HS-5 (cell line): ENCODE data around the gene ACOT11.
"Not testable (repeated sequence)": the region's sequence is repeated elsewhere in the genome, so short reads cannot be mapped to it uniquely, and the experiment has no call there.

ENCODE experiments used
- DNase-seq: peaks from one replicate; pipeline ENCODE4 v3.0.0-alpha.2; 2012; ENCODE audit warnings: low read depth

Gene ACOT11

GRCh38 chr1:54608566-54609230, 60.7 kb downstream of the ACOT11 start:
- no peak for DNase-seq

DNA sequence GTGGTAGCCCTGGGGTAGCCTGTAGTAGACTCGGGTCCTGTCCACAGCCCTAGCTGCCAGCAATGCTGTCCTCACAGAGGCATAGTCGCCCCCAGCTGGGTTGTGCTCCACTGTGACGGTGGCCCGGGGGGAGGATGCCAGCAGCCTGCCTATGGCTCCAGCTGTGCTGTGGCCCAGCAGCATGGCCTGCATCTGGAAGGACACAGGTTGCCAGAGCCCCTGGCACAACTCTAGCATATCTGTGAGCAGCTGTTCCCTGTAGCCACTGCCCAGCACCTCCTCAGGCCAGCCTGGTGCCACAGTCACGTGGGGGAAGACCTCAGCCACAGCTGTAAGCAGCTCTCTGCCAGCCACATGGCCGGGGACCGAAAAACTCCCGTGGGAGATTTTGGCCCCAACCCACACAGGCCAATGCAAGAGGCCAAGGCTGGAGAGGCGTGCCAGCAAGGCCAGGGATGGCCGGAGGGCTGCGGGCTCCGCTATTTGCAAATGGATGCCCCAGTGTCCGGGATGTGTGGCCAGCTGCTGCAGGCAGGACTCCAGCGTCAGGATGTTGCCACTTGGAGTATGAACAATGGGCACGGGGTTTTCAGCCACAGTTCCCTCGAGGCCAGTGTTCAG, 61.4 kb downstream of the ACOT11 start:
- DNase-seq, result no peak

GRCh38 chr1:54610048-54610447, 62.0 kb downstream of the ACOT11 start:
- no peak for DNase-seq

GRCh38 chr1:54610601-54611580, 62.9 kb downstream of the ACOT11 start:
- DNase-seq, result no peak

DNA sequence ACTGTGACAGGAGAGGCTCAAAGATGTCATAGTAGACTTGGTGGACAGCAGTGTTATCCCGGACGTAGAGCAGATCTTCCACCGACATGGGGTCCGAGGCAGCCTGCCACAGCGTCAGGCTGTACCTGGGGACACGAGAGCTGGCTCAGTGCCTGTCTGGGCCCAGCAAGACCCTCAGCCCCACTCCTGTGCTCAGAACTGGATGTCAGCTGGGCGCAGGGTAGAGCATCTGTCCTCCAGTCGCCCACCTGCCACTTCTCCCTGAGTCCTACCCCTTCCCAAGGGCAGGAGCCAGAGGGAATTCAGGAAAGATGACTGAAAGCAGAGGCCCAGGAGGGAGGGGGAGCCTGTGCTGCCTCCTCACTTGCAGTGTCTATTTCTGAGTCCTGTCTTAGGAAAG, 63.6 kb downstream of the ACOT11 start:
- DNase-seq, result no peak

DNA sequence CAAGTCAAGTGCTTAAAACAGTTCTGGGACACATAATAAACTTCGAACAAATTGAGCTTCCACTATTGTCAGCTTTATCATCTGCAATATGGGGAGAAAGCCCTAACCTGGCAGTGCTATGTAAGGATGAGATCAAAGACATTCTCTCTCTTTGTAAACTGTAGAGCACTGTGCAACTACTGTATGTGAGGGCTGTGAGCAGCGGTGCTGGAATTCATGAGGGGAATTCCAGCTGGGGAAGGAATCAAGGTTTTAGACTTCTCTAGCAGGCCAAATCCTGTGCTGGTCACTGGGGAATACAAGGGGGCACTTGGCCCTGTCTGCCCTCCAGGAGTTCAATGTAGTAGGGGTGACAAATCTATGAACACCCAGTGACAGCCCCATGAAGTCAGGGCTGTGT, 66.0 kb downstream of the ACOT11 start:
- no peak for DNase-seq

GRCh38 chr1:54614563-54614962, 66.5 kb downstream of the ACOT11 start:
- no peak for DNase-seq

GRCh38 chr1:54615531-54616279, 67.7 kb downstream of the ACOT11 start:
- no peak for DNase-seq

GRCh38 chr1:54619749-54620148, 71.7 kb downstream of the ACOT11 start:
- DNase-seq, result no peak

- no peak for DNase-seq
These were observed 75.4 kb downstream of the ACOT11 start, which contains the start of gene FAM151A for GRCh38 chr1:54623216-54624007. FAM151A (minus strand) TSS chr1:54623525; CDS start chr1:54623395, 130 bp downstream.

DNA sequence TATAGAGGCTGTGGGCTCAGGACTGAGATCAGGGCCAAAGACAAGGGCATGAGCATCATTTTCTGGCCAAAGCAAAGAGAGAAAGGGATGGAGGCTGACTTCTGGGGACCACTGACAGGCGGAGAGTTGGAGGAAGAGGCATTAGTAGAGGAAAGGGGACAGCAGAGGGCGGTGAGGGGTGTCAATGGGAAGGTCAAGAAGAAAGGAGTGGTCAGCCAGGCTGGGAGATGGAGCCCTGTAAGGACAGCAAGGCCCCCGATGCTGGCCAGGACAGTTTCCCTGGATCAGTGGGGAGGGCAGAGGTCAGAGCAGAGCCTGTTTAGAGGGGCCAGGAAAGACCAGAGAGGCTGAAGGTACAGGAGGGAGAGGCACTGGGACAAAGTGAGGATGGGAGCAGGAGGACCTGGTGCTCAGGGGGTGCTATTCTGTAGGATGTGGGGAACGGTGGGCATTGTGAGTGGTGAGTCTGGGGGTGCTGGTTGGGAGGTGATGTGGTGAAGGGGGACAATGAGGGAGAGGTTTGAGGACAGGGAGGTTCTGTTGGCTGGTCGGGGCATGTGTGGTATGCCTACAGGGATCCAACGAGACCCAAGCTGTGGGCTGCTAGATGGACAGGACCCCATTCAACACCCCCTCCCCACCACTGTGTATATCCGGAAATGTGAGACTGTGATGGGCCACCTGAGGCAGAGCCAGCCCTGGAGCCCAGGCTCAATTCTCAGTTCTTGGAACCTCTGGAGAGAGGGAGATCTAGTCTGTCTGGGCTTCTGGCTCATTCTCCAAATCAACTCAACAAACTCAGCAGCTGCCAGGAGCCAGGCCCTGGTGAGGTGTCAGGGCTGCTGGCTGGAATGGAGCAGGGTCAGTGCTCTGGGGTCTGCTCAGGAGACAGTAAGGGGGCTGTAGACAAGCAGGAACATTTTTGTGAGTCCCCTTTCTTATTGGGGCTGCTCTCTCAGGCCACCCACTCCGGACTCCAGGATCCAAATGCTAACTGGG, 76.7 kb downstream of the ACOT11 start:
- no peak for DNase-seq

GRCh38 chr1:54627196-54627595, 79.2 kb downstream of the ACOT11 start:
- DNase-seq, result no peak

DNA sequence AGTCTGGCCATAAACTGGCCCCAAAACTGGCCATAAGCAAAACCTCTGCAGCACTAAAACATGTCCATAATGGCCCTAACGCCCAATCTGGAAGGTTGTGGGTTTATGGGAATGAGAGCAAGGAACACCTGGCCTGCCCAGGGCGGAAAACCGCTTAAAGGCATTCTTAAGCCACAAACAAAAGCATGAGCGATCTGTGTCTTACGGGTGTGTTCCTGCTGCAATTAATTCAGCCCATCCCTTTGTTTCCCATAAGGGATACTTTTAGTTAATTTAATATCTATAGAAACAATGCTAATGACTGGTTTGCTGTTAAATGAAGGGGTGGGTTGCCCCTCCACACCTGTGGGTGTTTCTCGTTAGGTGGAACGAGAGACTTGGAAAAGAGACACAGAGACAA, 87.8 kb downstream of the ACOT11 start:
- not testable (repeated sequence) for DNase-seq

DNA sequence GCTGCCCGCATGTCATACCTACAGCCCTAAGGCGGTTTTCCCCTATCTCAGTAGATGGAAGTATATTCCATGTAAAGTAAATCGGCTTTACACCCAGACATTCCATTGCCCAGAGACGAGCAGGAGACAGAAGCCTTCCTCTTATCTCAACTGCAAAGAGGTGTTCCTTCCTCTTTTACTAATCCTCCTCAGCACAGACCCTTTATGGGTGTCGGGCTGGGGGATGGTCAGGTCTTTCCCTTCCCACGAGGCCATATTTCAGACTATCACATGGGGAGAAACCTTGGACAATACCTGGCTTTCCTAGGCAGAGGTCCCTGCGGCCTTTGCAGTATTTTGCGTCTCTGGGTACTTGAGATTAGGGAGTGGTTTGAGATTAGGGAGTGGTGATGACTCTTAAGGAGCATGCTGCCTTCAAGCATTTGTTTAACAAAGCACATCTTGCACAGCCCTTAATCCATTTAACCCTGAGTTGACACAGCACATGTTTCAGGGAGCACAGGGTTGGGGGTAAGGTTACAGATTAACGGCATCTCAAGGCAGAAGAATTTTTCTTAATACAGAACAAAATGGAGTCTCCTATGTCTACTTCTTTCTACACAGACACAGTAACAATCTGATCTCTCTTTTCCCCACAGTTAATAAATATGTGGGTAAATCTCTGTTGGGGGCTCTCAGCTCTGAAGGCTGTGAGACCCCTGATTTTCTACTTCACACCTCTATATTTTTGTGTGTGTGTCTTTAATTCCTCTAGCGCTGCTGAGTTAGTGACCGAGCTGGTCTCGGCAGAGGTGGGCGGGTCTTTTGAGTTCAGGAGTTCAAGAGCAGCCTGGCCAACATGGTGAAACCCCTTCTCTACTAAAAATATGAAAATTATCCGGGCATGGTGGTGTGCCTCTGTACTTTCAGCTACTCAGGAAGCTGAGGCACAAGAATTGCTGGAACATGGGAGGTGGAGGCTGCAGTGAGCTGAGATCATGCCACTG, 88.7 kb downstream of the ACOT11 start:
- DNase-seq, result not testable (repeated sequence)

- no peak for DNase-seq
These were observed 92.3 kb downstream of the ACOT11 start for GRCh38 chr1:54640361-54640760.

GRCh38 chr1:54640863-54641836, 93.1 kb downstream of the ACOT11 start, which contains the start of gene MROH7:
MROH7 (plus strand) TSS chr1:54641786; CDS start chr1:54652927, 11,141 bp downstream.
- no peak for DNase-seq

DNA sequence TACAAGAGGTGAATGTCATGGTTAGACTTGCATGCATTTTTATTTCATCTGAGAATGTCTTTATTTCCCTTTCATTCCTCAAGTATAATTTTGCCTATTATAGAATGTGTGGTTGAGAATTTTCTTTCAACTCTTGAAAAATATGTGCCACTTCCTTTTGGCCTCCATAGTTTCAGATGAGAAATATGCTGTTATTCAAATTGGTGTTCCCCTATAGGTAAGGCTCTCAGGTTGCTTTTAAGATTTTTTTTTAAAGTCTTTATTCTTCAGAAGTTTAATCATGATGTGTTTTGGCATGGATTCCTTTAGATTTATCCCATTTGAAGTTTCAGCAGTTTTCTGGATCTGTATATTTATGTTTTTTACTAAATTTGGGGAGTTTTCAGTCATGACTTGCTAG, 95.7 kb downstream of the ACOT11 start:
- DNase-seq, result no peak
